Activated CD4-positive, alpha-beta T cell treated with anti-CD3 and anti-CD28 coated beads for 36 hours (primary cell): Measurements from ENCODE around the gene GLIPR1. TPM values are rescaled to one million over a fixed set of nuclear protein-coding genes. Genes with fewer than 3 reads are reported as not detected.

Experiments
- total RNA-seq, 2 experiments: library from RNA; stranded (reverse); gene quantifications; one replicate each; pipeline ENCODE4 v1.2.3, GENCODE V29; 2021

The GLIPR1 gene
- total RNA-seq, 2 experiments from 2014 or later, result 8.7 to 9.3 TPM

Other genes starting within 250 kb of the GLIPR1 start
- 1 to 10 TPM; 2.3 to 2.6 TPM for gene CAPS2, start 150.4 kb upstream of the GLIPR1 start, total RNA-seq
- not detected for gene GLIPR1L1, start 146.1 kb upstream of the GLIPR1 start, total RNA-seq
- under 1 TPM; 0.39 to 0.50 TPM for gene GLIPR1L2, start 89.7 kb upstream of the GLIPR1 start, total RNA-seq
- gene KRR1, start 30.9 kb downstream of the GLIPR1 start, total RNA-seq, result 100 to 1,000 TPM; 122 to 147 TPM